KMS-11 (cell line): ENCODE results near the gene GNG3.
A peak's percentile ranks its signal among the peaks of the same experiment; 100 is the strongest.

Source experiments
- H2AFZ ChIP-seq: fragments of 200-600 bp; sonication (generic); 2 replicates; pipeline ENCODE4 v1.6.1; 2016; ENCODE audit warnings: antibody characterized with exemption, mixed run types, low read depth
- H3K27ac ChIP-seq: fragments of 200-600 bp; sonication (generic); 2 replicates; pipeline ENCODE4 v1.6.1; 2016; ENCODE audit warnings: mild to moderate bottlenecking, mixed run types
- H3K27me3 ChIP-seq: fragments of 200-600 bp; sonication (generic); 2 replicates; pipeline ENCODE4 v1.6.1; 2017; ENCODE audit warnings: mild to moderate bottlenecking, low read depth, mixed run types, moderate library complexity; ENCODE audit not compliant: insufficient read depth
- H3K36me3 ChIP-seq: fragments of 200-600 bp; sonication (generic); 2 replicates; pipeline ENCODE4 v1.6.1; 2017; ENCODE audit warnings: mild to moderate bottlenecking, mixed run types; ENCODE audit not compliant: insufficient read depth
- H3K4me1 ChIP-seq: fragments of 200-600 bp; sonication (generic); 2 replicates; pipeline ENCODE4 v1.6.1; 2016; ENCODE audit warnings: mild to moderate bottlenecking, low read depth, mixed run types; ENCODE audit not compliant: poor library complexity, severe bottlenecking
- H3K4me2 ChIP-seq: fragments of 200-600 bp; sonication (generic); 2 replicates; pipeline ENCODE4 v1.7.0; 2016; ENCODE audit warnings: mild to moderate bottlenecking, mixed run types
- H3K4me3 ChIP-seq: fragments of 200-600 bp; sonication (generic); IDR thresholded peaks from 2 replicates; pipeline ENCODE4 v1.6.1; 2017; ENCODE audit warnings: low read depth, low read length, mixed read lengths; ENCODE audit not compliant: insufficient read depth
- H3K79me2 ChIP-seq: fragments of 200-600 bp; sonication (generic); 2 replicates; pipeline ENCODE4 v1.6.1; 2016; ENCODE audit warnings: low read depth, mixed run types; ENCODE audit not compliant: insufficient read depth
- H3K9ac ChIP-seq: fragments of 200-600 bp; sonication (generic); 2 replicates; pipeline ENCODE4 v1.6.1; 2016; ENCODE audit warnings: mild to moderate bottlenecking, mixed run types
- H4K20me1 ChIP-seq: fragments of 200-600 bp; sonication (generic); 2 replicates; pipeline ENCODE4 v1.6.1; 2016; ENCODE audit warnings: mild to moderate bottlenecking, mixed run types; ENCODE audit not compliant: insufficient read depth
- TF ChIP-seq, protein P1 (sequence below): fragments of 200-600 bp; sonication (generic); conservative IDR thresholded peaks from 2 replicates; pipeline ENCODE4 v1.6.1; 2017; ENCODE audit warnings: low read depth, mild to moderate bottlenecking, antibody characterized with exemption, low read length, moderate library complexity, mixed read lengths

The GNG3 gene

GRCh38 chr11:62677714-62678113, 29.8 kb upstream of the GNG3 start:
- Histone ChIP-seq H2AFZ (no peak overlapping the region), H4K20me1 (no peaks in the 10 kb centered on the region), H3K4me1 (peaks cover 26% of the 10 kb centered on the region), H3K79me2 (peaks cover 19% of the 10 kb centered on the region), H3K27ac (no peak overlapping the region), H3K4me2 (peak overlapping the region; percentile 94), H3K27me3 (no peaks in the 10 kb centered on the region), H3K4me3 (no peak overlapping the region), H3K36me3 (no peaks in the 10 kb centered on the region), H3K9ac (peak overlapping the region; percentile 64; the same call in 1 of the 2 replicates)
- TF ChIP-seq, protein P1, sequence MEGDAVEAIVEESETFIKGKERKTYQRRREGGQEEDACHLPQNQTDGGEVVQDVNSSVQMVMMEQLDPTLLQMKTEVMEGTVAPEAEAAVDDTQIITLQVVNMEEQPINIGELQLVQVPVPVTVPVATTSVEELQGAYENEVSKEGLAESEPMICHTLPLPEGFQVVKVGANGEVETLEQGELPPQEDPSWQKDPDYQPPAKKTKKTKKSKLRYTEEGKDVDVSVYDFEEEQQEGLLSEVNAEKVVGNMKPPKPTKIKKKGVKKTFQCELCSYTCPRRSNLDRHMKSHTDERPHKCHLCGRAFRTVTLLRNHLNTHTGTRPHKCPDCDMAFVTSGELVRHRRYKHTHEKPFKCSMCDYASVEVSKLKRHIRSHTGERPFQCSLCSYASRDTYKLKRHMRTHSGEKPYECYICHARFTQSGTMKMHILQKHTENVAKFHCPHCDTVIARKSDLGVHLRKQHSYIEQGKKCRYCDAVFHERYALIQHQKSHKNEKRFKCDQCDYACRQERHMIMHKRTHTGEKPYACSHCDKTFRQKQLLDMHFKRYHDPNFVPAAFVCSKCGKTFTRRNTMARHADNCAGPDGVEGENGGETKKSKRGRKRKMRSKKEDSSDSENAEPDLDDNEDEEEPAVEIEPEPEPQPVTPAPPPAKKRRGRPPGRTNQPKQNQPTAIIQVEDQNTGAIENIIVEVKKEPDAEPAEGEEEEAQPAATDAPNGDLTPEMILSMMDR, result no peak

DNA sequence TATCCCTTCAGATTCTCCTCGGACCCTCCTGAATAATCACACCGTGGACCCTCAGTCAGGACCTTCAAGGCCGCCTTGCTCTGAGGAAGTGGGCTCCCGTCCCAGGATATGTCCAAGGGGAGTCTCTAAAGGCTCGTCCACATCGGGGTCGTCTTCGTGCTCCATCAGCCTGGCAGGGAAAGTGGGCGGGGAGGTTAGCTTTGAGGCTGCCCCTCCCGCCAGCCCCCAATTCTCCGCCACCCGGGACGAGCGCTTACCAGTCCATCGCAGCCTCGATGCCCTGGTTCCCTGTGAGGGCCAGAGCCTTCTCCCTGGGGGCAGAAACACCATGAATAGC, 29.1 kb upstream of the GNG3 start:
- H3K4me2 ChIP-seq, result peak overlapping the region; percentile 94
- no peaks in the 10 kb centered on the region for H4K20me1 ChIP-seq
- H3K27ac ChIP-seq, result peak overlapping the region; percentile 14; the same call in 1 of the 2 replicates
- H3K9ac ChIP-seq, result peak overlapping the region; percentile 64; the same call in 1 of the 2 replicates
- H3K27me3 ChIP-seq, result no peaks in the 10 kb centered on the region
- H3K4me3 ChIP-seq, result no peak overlapping the region
- H2AFZ ChIP-seq, result peak overlapping the region; percentile 95; the same call in 1 of the 2 replicates
- H3K79me2 ChIP-seq, result peaks cover 15% of the 10 kb centered on the region
- peaks cover 22% of the 10 kb centered on the region for H3K4me1 ChIP-seq
- H3K36me3 ChIP-seq, result no peaks in the 10 kb centered on the region
- TF ChIP-seq, protein P1, result no peak

- peak within 1 kb of the TSS; percentile 95 for H2AFZ ChIP-seq
- H3K79me2 ChIP-seq, result peaks cover 15% of the 10 kb centered on the region
- TF ChIP-seq, protein P1, result no peak
- H3K9ac ChIP-seq, result peak within 1 kb of the TSS; percentile 64; the same call in 1 of the 2 replicates
- peaks cover 22% of the 10 kb centered on the region for H3K4me1 ChIP-seq
- H3K27ac ChIP-seq, result peak within 1 kb of the TSS; percentile 14; the same call in 1 of the 2 replicates
- no peaks in the 10 kb centered on the region for H3K27me3 ChIP-seq
- no peak within 1 kb of the TSS for H3K4me3 ChIP-seq
- no peaks in the 10 kb centered on the region for H3K36me3 ChIP-seq
- no peaks in the 10 kb centered on the region for H4K20me1 ChIP-seq
- H3K4me2 ChIP-seq, result peak within 1 kb of the TSS; percentile 94
Measured at GRCh38 chr11:62678770-62679696, 28.4 kb upstream of the GNG3 start, which contains the start of gene UBXN1. Gene UBXN1 (minus strand): TSS chr11:62679073. CDS start chr11:62678923, 150 bp downstream.

DNA sequence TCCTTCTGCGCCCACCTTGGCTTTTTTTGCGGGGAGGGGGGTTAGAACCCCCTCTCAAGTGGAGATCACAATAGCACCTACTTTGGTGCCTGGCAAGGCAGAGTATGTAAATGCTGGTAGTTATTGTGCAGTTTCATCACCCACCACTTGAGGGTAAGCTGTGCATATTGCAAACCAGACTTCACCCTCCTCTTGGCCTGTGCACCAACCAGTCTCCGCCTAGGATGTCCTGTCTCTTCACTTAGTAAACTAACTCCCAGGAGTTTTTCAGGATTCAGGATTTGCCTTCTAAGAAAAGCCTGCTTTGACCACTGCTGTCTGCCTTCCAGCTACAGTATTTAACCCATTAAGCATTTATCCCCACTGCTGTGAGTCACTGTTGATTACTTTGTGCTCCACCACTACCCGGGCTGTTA, 26.6 kb upstream of the GNG3 start:
- no peak overlapping the region for H3K4me3 ChIP-seq
- no peaks in the 10 kb centered on the region for H4K20me1 ChIP-seq
- peaks cover 15% of the 10 kb centered on the region for H3K79me2 ChIP-seq
- H3K9ac ChIP-seq, result no peak overlapping the region
- no peaks in the 10 kb centered on the region for H3K36me3 ChIP-seq
- no peak overlapping the region for H3K4me2 ChIP-seq
- TF ChIP-seq, protein P1, result peak; percentile 59
- peak overlapping the region; percentile 39; the same call in 1 of the 2 replicates for H2AFZ ChIP-seq
- no peak overlapping the region for H3K27ac ChIP-seq
- H3K27me3 ChIP-seq, result no peaks in the 10 kb centered on the region
- peaks cover 22% of the 10 kb centered on the region for H3K4me1 ChIP-seq
